H9 (cell line): ENCODE measurements around the gene RACGAP1. TPM values are rescaled to one million over a fixed set of nuclear protein-coding genes. Genes with fewer than 3 reads are reported as not detected.

ENCODE experiments used
- DNase-seq: peaks from one replicate; pipeline ENCODE4 v3.0.0-alpha.2; 2017
- H2AFZ ChIP-seq: one replicate; pipeline ENCODE4 v1.6.1; 2013; ENCODE audit warnings: mild to moderate bottlenecking, low read length, control low read depth, moderate library complexity
- H2AK5ac ChIP-seq: 2 replicates; pipeline ENCODE4 v1.6.1; 2013; ENCODE audit warnings: low read length, control low read depth, mixed read lengths; ENCODE audit not compliant: insufficient read length
- H2BK120ac ChIP-seq: one replicate; pipeline ENCODE4 v1.6.1; 2013; ENCODE audit warnings: low read depth, mild to moderate bottlenecking, low read length, control low read depth, inconsistent platforms; ENCODE audit not compliant: poor library complexity, severe bottlenecking
- H2BK12ac ChIP-seq: 2 replicates; pipeline ENCODE4 v1.6.1; 2013; ENCODE audit warnings: low read length, control low read depth, mixed read lengths, low read depth; ENCODE audit not compliant: insufficient read length
- H2BK15ac ChIP-seq: 2 replicates; pipeline ENCODE4 v1.6.1; 2013; ENCODE audit warnings: low read depth, low read length, control low read depth
- H2BK20ac ChIP-seq: one replicate; pipeline ENCODE4 v1.6.1; 2013; ENCODE audit warnings: low read depth, mild to moderate bottlenecking, low read length, control low read depth, inconsistent platforms; ENCODE audit not compliant: poor library complexity, severe bottlenecking
- H2BK5ac ChIP-seq: 2 replicates; pipeline ENCODE4 v1.6.1; 2013; ENCODE audit warnings: low read length, control low read depth, mixed read lengths; ENCODE audit not compliant: insufficient read length
- H3K14ac ChIP-seq: 2 replicates; pipeline ENCODE4 v1.6.1; 2013; ENCODE audit warnings: low read length, control low read depth; ENCODE audit not compliant: insufficient read depth
- H3K18ac ChIP-seq: 2 replicates; pipeline ENCODE4 v1.6.1; 2013; ENCODE audit warnings: low read depth, mild to moderate bottlenecking, mixed read lengths, low read length, control low read depth; ENCODE audit not compliant: insufficient read length
- H3K23ac ChIP-seq: 2 replicates; pipeline ENCODE4 v1.6.1; 2013; ENCODE audit warnings: low read length, control low read depth, mixed read lengths, low read depth; ENCODE audit not compliant: insufficient read length
- H3K23me2 ChIP-seq: 2 replicates; pipeline ENCODE4 v1.6.1; 2013; ENCODE audit warnings: low read depth, mild to moderate bottlenecking, mixed read lengths, low read length, control low read depth; ENCODE audit not compliant: insufficient read length, poor library complexity, severe bottlenecking
- H3K27ac ChIP-seq: 2 replicates; pipeline ENCODE4 v1.5.1; 2013; ENCODE audit warnings: low read length, control low read depth, mixed read lengths, low read depth; ENCODE audit not compliant: insufficient read length
- H3K27me3 ChIP-seq: 2 replicates; pipeline ENCODE4 v1.6.1; 2013; ENCODE audit warnings: low read length, control low read depth, inconsistent platforms; ENCODE audit not compliant: insufficient read depth
- H3K4ac ChIP-seq: 2 replicates; pipeline ENCODE4 v1.6.1; 2013; ENCODE audit warnings: low read depth, mild to moderate bottlenecking, control low read depth, inconsistent platforms, low read length, moderate library complexity
- H3K4me1 ChIP-seq: 2 replicates; pipeline ENCODE4 v1.6.1; 2013; ENCODE audit warnings: low read length, control low read depth, inconsistent platforms; ENCODE audit not compliant: insufficient read depth
- H3K4me2 ChIP-seq: 2 replicates; pipeline ENCODE4 v1.6.1; 2013; ENCODE audit warnings: low read length, control low read depth, mixed read lengths; ENCODE audit not compliant: insufficient read length, insufficient read depth
- H3K56ac ChIP-seq: 2 replicates; pipeline ENCODE4 v1.6.1; 2013; ENCODE audit warnings: low read depth, mild to moderate bottlenecking, mixed read lengths, low read length, control low read depth; ENCODE audit not compliant: insufficient read length
- H3K79me1 ChIP-seq: 2 replicates; pipeline ENCODE4 v1.6.1; 2013; ENCODE audit warnings: low read depth, mild to moderate bottlenecking, moderate library complexity, low read length, control low read depth, inconsistent platforms; ENCODE audit not compliant: insufficient read depth, poor library complexity, severe bottlenecking
- H3K79me2 ChIP-seq: 2 replicates; pipeline ENCODE4 v1.6.1; 2013; ENCODE audit warnings: low read length, control low read depth, inconsistent platforms; ENCODE audit not compliant: insufficient read depth
- H3K9ac ChIP-seq: 2 replicates; pipeline ENCODE4 v1.6.1; 2013; ENCODE audit warnings: low read length, control low read depth, mixed read lengths; ENCODE audit not compliant: insufficient read length; ENCODE audit errors: extremely low read depth
- H3K9me3 ChIP-seq: one replicate; pipeline ENCODE4 v1.6.1; 2013; ENCODE audit warnings: low read depth, low read length, inconsistent platforms; ENCODE audit not compliant: control insufficient read depth
- H3T11ph ChIP-seq: one replicate; pipeline ENCODE4 v1.6.1; 2013; ENCODE audit warnings: mild to moderate bottlenecking, low read length, control low read depth, inconsistent platforms
- H4K20me1 ChIP-seq: one replicate; pipeline ENCODE4 v1.6.1; 2013; ENCODE audit not compliant: control insufficient read depth, insufficient read length, insufficient read depth
- H4K5ac ChIP-seq: 2 replicates; pipeline ENCODE4 v1.6.1; 2013; ENCODE audit warnings: low read depth, mild to moderate bottlenecking, mixed read lengths, low read length, control low read depth; ENCODE audit not compliant: insufficient read length
- H4K8ac ChIP-seq: replicated peaks from 2 replicates; pipeline ENCODE4 v1.6.1; 2013; ENCODE audit warnings: low read length, control low read depth, mixed read lengths, low read depth; ENCODE audit not compliant: insufficient read length
- H4K91ac ChIP-seq: 2 replicates; pipeline ENCODE4 v1.6.1; 2013; ENCODE audit warnings: low read depth, mild to moderate bottlenecking, moderate library complexity, mixed read lengths, low read length, control low read depth; ENCODE audit not compliant: insufficient read length
- H3K27ac Mint-ChIP-seq, 3 experiments: 2 replicates in 2 of 3; 3 replicates in 1 of 3; pipeline ENCODE4 v1.8.0; 2020 to 2021; ENCODE audit warnings: mixed read lengths in 3 of 3, mild to moderate bottlenecking in 1 of 3, moderate library complexity in 1 of 3
- H3K27me3 Mint-ChIP-seq: 2 replicates; pipeline ENCODE4 v1.8.0; 2021; ENCODE audit warnings: low read depth, mild to moderate bottlenecking, moderate library complexity, mixed read lengths
- H3K36me3 Mint-ChIP-seq, 3 experiments: 2 replicates in 2 of 3; 3 replicates in 1 of 3; pipeline ENCODE4 v1.8.0; 2020 to 2021; ENCODE audit warnings: low read depth in 3 of 3, mixed read lengths in 3 of 3; ENCODE audit not compliant: insufficient read depth in 1 of 3
- H3K4me1 Mint-ChIP-seq, 2 experiments: 2 replicates each; pipeline ENCODE4 v1.8.0; 2020; ENCODE audit warnings: mixed read lengths in 2 of 2
- H3K4me3 Mint-ChIP-seq, 2 experiments: 2 replicates in 1 of 2; 3 replicates in 1 of 2; pipeline ENCODE4 v1.8.0; 2020 to 2021; ENCODE audit warnings: mild to moderate bottlenecking in 2 of 2, mixed read lengths in 2 of 2, moderate library complexity in 1 of 2
- H3K9me3 Mint-ChIP-seq, 2 experiments: 2 replicates in 1 of 2; 3 replicates in 1 of 2; pipeline ENCODE4 v1.8.0; 2020; ENCODE audit warnings: mild to moderate bottlenecking in 2 of 2, mixed read lengths in 2 of 2, moderate library complexity in 1 of 2
- CTCF ChIP-seq: fragments of 200-600 bp; sonication (generic); conservative IDR thresholded peaks from 3 replicates; pipeline ENCODE4 v1.8.0; 2021; ENCODE audit warnings: antibody characterized with exemption, mild to moderate bottlenecking
- WGBS: extraction: QIAGEN DNeasy Blood & Tissue Kit; methylation state at CpG from one replicate; pipeline ENCODE4 v1.1.7; 2013; ENCODE audit warnings: missing lambda C conversion rate, low lambda C conversion rate, mixed read lengths; ENCODE audit not compliant: insufficient read length; ENCODE audit errors: extremely low coverage; 5-methylcytosine and 5-hydroxymethylcytosine counted together
- total RNA-seq: library from RNA; stranded (reverse); gene quantifications from 2 replicates; pipeline ENCODE4 v1.2.1, GENCODE V29; 2021

RACGAP1 gene
- total RNA-seq, 1 experiment from 2014 or later = 64.8 TPM

GRCh38 chr12:50049254-50050118 is 24.2 kb upstream of the RACGAP1 start:
- Histone ChIP-seq H4K5ac (no peak overlapping the region), H3K27me3 (peaks cover 37% of the 10 kb centered on the region), H3K4me2 (no peak overlapping the region), H2AFZ (no peak overlapping the region), H4K91ac (no peak overlapping the region), H3K27ac (no peak overlapping the region), H3K9me3 (no peaks in the 10 kb centered on the region), H3K9ac (no peak overlapping the region), H4K20me1 (peaks cover 2% of the 10 kb centered on the region), H3K4ac (no peak overlapping the region), H2BK20ac (no peak overlapping the region), H3K14ac (no peak overlapping the region), H4K8ac (no peak overlapping the region), H2BK12ac (no peak overlapping the region), H2BK120ac (no peak overlapping the region), H3K79me1 (no peaks in the 10 kb centered on the region), H3K56ac (no peak overlapping the region), H3K23ac (no peak overlapping the region), H2BK5ac (no peak overlapping the region), H2AK5ac (no peak overlapping the region), H3K23me2 (peaks cover 10% of the 10 kb centered on the region), H3T11ph (no peak overlapping the region), H2BK15ac (no peak overlapping the region), H3K79me2 (no peaks in the 10 kb centered on the region), H3K18ac (no peak overlapping the region), H3K4me1 (no peaks in the 10 kb centered on the region; the same call in 1 of the 2 replicates)
- H3K36me3 Mint-ChIP-seq = no peaks in the 10 kb centered on the region
- H3K27ac Mint-ChIP-seq = no peak overlapping the region
- peaks cover 86% of the 10 kb centered on the region for H3K27me3 Mint-ChIP-seq
- no CpG with 5 or more reads among the region's 3 CpGs for WGBS
- no peak for DNase-seq
- H3K9me3 Mint-ChIP-seq = no peaks in the 10 kb centered on the region
- H3K4me1 Mint-ChIP-seq = peaks cover 13 to 16% of the 10 kb centered on the region in 2 experiments
- no peak for TF ChIP-seq CTCF
- peak overlapping the region in 1 of 2 experiments; percentile 60; a peak in 1 of 5 replicates for H3K4me3 Mint-ChIP-seq
